DMS114 treated with DMSO at 0.1 percent for 48 hours (cell line): ENCODE results near the gene HERPUD2.
"Not testable (repeated sequence)": the region's sequence is repeated elsewhere in the genome, so short reads cannot be mapped to it uniquely, and the experiment has no call there.

Source experiments
- DNase-seq: peaks from one replicate; lab custom pipeline; 2025; ENCODE audit not compliant: unreplicated experiment; lab: John Stamatoyannopoulos, UW

The HERPUD2 gene

GRCh38 chr7:35623381-35623780, 71.6 kb downstream of the HERPUD2 start:
- no peak for DNase-seq

- DNase-seq = no peak
Measured at GRCh38 chr7:35619863-35620262, 75.1 kb downstream of the HERPUD2 start.

- DNase-seq = no peak
Measured at GRCh38 chr7:35617041-35617440, 77.9 kb downstream of the HERPUD2 start.

GRCh38 chr7:35613150-35613549, 81.8 kb downstream of the HERPUD2 start:
- DNase-seq = no peak

- no peak for DNase-seq
Measured at GRCh38 chr7:35605760-35606159, 89.2 kb downstream of the HERPUD2 start.

- DNase-seq = no peak
Measured at GRCh38 chr7:35604595-35604994, 90.3 kb downstream of the HERPUD2 start.

GRCh38 chr7:35599645-35600044, 95.3 kb downstream of the HERPUD2 start:
- no peak for DNase-seq

GRCh38 chr7:35599061-35599460, 95.9 kb downstream of the HERPUD2 start:
- DNase-seq = no peak

GRCh38 chr7:35596061-35596460, 98.9 kb downstream of the HERPUD2 start:
- no peak for DNase-seq

- DNase-seq = no peak
Measured at GRCh38 chr7:35593899-35594298, 101.0 kb downstream of the HERPUD2 start.

GRCh38 chr7:35588647-35589046, 106.3 kb downstream of the HERPUD2 start:
- no peak for DNase-seq

GRCh38 chr7:35584990-35585389, 109.9 kb downstream of the HERPUD2 start:
- no peak for DNase-seq

GRCh38 chr7:35584533-35584932, 110.4 kb downstream of the HERPUD2 start:
- DNase-seq = not testable (repeated sequence)
